GM19238 (cell line): ENCODE measurements around the gene COL1A1.

Source experiments
- DNase-seq: peaks from one replicate; pipeline ENCODE4 v3.0.0; 2011; ENCODE audit warnings: low spot score; ENCODE audit not compliant: insufficient read length

COL1A1 gene

DNA sequence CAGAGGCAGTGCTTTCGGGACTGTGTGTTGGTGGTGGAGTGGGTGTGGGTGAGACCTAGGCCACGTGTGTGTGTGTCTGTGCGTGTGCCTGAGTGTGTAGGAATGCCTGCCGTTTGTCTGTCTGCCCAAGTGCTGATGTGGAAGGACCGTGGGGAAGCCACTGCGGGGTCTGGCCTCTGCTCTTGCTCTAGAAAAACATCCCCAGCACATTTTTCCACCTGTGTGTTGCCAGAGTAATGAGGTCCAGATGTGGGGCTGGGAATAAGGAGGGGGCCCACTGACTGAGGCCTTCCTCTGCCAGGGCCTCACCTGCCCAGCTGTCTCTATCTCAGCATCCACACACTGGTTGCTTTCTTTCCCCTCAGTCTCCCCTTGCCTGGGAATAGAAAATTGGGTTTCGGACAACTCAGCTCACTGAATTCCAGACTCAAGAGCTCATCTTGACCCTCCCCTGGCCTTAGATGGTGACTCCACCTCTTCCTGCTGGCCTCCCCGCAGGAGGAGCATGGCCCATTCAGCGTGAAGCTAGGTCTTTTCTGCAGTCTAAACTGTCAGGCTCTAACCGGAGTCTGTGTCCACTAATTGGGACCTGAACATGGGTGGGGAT is 28.0 kb downstream of the COL1A1 start:
- DNase-seq = no peak

DNA sequence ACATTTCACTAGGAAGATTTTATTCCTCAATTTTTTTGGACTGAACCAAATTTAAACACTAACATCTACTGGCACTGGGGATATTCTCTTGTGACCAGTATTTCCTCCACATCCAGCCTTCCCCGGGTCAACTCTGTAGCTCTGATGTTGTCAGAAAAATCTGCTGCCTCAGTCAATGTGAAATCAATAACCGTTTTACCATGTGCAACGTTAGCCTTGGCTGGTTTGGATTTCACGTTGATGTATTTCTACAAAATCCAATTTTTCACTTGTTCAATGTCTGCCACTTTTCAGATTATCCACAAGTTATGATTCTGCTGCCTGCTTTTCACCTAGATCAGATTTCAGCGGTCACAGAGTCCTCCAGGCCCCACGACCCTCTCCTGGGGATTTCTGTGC is 28.5 kb downstream of the COL1A1 start:
- no peak for DNase-seq

DNA sequence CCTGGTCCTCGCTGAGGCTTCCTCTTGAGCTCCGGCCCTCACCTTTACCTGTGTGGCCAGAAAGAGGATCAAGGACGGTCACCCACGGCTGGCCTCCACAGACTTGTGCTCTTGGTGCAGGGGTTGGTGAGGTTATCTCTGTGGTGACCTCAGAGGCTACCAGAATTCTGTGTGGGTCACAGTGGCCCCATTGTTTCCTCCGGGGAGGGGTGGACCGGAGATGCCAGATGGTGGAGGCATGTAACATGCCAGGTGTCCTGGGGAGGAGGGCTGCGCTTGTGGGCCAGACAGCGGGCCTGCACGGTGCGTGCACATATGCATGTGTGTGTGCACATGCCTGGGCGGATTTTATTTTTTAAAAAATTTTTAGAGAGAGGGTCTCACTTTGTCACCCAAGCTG is 29.3 kb downstream of the COL1A1 start:
- no peak for DNase-seq

DNA sequence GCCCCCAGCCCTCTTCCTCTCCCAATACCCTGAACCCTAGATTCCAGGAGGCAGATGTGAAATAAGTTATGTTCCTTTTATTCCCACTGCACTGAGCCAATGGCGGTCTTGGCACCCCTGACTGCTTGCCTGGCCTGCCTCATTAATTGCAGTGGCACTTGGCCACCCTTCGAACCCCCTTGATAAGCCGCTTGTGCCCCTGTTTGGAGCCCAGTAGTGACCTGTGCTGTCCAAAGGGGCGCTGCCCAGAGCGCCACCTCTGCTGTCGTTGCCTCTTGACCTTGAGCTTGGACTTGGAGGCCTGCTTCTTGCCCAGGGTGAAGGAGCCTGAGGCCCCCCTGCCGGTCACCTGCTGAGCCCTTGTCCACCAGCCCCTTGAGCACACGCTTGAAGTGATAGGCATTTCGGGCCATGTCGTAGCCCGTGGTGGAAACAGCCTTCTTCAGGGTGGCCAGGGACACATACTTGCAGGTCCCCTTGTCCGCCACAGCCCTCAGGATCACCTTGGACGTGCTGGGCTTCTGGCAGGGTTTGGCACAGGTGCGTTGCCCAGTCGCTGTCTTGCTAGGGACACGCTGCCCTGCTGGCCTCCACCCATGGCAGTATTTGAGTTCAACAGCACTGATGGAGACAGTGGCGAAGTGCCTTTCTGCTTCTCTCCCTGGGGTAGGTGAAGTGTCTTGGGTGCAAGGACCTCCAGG is 29.9 kb downstream of the COL1A1 start:
- DNase-seq = no peak

DNA sequence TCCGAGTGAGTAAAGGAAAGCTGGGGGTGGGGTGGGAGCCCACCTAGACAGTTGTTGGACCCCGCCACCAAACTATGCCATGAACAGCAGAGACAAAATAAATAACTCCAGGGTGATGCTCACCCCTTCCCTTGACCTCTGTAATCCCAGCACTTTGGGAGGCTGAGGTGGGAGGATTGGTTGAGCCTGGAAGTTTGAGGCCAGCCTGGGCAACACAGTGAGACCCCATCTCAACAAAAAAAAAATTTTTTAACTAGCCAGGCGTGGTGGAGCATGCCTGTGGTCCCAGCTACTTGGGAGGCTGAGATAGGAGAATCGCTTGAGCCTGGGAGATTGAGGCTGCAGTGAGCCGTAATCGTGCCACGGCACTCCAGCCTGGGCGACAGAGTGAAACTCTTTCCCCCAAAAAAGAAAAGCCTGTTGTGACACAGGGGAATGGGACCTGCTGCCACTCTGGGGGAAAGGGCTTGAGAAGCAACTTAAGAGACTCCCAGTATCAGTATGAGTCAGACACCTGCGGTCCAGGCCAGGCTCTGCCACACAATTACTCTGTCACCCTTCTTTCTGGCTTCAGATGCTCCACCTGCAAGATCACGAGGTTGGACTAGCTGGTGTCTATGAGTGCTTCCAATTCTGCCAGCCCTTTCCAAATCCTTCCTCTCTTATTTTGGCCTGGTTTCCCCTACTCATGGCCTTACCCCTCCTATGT is 30.6 kb downstream of the COL1A1 start:
- peak; percentile 79 for DNase-seq

DNA sequence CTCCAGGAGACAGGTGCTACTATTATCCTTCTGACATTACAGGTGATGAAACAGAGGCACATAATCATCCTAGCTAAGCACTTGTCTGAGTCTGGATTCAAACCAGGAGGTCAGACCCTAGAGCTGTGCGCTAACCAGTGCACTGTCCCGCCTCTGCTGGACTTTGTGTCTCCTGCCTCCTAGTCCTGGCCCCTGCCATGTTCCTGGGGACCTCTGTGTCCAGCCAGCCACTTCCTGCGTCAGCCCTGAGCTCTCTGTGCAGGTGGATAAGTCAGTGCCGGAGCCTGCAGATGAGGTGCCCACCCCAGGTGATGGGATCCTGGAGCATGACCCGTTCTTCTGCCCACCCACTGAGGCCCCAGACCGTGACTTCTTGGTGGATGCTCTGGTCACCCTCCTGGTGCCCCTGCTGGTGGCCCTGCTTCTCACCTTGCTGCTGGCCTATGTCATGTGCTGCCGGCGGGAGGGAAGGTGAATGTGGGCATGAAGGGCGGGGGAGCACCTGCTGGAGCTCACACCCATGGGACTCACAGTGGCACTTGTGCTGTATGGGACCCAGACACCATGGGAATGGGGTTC is 31.5 kb downstream of the COL1A1 start:
- no peak for DNase-seq

DNA sequence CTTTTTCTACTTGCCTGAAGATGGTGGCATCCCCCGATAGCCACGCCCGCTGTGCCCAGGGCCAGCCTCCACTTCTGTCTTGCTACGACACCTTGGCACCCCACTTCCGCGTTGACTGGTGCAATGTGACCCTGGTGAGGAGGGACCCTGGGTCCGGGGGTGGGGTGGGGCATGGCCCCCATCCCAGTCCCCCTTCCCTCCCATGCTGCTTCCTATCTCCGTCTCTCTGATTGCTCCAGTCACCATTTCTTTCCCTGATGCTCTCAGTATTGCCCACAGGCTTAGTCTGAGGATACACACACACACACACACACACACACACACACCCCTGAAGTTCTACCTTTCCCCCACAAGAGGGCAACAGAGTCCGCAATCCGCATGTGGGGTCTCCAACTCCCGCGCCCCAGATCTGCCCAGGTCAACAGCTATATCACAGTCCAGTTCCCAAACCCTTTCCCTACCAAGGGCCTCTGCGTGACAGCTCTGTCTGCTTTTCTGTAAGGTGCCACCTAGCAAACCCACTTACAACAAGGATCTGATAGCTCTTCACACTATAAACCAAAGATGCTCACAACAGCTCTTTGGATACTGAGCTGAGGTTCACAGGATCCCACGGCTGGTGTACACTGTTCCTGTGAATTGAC is 32.2 kb downstream of the COL1A1 start:
- no peak for DNase-seq

DNA sequence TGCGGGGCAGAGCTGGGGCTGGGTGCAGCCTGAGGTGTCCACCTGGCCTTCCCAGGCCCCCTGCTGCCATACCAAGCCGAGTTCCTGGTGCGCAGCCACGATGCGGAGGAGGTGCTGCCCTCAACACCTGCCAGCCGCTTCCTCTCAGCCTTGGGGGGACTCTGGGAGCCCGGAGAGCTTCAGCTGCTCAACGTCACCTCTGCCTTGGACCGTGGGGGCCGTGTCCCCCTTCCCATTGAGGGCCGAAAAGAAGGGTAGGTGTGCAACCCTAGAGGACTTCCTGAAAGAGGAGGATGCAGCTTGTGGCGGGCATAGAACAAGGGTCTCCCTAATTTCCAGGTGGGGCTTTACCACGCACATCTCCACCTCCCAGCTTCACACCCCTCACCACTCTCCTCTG is 33.1 kb downstream of the COL1A1 start:
- no peak for DNase-seq

DNA sequence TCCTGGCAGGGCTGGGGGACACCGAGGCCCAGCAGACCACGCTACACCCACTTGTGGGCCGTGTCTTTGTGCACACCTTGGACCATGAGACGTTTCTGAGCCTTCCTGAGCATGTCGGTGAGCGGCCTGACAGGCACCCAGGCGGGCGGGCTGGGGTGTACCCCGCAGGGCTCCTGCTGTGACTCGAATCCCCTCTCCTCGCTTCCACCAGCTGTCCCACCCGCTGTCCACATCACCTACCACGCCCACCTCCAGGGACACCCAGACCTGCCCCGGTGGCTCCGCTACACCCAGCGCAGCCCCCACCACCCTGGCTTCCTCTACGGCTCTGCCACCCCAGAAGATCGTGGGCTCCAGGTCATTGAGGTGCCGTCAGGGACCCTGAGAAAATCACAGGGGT is 34.1 kb downstream of the COL1A1 start:
- no peak for DNase-seq

DNA sequence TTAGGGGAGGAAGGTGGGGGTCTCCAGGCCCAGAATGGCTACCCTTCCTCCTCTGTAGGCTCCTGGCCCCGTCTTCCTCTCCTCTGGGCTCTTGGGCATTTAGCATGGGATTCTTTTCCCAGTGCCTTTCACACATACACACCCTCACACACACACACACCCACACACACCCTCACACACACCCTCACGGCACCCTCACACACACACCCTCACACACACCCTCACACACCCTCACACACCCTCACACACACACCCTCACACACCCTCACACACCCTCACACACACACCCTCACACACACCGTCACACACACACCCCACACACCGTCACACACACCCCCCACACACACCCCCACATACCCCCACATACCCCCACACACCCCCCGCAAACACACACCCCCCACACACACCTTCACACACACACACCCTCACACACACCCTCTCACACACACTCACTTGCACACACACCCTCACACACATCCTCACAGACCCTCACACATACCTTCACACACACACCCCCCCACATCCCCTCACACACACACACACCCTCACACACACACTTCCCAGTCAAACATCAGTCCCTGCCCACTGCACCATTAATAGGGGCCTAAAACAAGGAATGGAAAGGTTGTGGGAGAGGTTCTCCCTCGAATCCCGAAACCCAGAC is 34.8 kb downstream of the COL1A1 start:
- no peak for DNase-seq

DNA sequence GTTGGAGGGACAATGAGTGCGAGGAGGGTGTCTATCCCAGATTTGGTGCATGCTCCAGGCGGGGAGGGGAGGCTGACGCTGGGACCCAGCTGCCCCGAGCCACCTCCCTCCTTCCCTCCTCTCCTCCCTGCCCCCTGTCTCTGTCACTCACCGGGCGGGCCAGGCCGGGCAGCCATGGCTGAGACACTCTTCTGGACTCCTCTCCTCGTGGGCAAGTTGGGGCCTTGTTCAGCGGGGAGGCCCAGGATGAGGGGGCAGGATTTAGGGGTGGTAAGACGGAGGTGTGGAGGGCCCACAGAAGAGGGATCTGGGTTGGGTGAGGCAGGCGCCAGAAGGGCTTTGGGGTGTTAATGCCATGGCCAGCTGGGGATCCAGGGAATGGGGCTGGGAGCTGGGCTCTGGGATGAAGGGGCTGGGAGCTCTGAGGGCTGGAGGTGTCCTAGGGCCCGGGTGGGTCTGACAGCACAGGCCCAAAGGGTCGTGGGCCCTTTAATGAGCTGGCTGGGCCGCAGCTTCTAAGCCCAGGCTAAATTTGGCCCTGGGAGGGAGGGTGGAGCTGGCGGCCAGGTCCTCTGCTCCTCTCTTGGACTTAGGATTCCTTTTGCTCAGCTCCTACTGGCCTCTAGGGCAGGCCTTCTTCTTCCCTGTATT is 35.4 kb downstream of the COL1A1 start, which contains the start of gene SGCA:
TSS of gene SGCA (plus strand) at position 139 of the 651 bp plus-strand sequence. CDS start at position 175, 36 bp downstream.
- DNase-seq = no peak

DNA sequence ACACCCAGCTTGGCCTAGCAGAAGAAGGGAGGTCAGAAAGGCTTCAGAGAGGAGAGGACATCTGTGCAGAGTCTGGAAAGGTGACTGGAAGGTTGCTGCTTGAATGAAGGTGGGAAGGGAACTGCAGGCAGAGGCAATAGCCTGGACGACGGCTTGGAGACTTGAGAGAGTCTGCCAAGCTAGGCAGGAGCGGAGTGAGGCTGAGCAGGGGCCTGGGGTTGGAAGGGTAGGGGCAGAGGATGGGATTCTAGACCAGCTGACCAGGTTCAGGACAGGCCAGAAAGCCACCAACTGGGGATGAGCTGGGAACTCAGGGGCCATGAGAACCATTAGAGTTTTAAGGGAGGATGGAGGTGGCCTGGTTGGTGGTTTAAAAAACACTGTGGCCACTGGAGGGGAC is 36.0 kb downstream of the COL1A1 start:
- no peak for DNase-seq

DNA sequence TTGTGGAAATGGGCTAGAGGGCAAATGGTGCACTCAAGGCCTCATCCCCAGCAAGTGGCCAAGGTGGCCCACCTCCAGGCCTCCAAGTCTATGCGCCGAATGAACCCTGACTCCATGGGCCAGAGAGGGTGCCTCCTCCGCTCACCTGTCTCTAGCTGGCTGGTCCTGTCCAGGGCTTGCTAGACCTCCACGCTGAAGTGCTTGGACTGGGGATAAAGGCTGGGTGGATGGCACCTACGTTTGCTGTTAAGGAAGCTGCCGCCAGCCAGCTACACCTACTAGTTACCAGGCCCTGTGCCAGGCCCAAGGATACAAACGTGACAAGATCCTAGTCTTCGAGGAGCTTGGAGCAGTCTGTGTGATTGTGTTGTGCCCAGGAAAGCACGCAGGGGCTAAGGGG is 36.4 kb downstream of the COL1A1 start:
- DNase-seq = no peak

DNA sequence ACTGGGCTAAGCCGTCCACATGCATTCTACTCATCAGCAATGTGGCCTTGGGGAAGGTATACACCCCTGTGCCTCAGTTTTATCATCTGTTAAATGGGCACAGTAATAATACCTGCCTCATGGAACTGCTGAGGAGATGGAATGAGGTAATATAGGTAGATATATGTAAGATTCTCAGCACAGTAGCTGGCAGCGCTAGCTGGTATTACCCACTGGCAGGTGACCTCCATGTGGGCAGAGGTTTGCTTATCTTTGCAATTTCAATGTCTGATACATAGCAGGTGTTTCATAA is 36.8 kb downstream of the COL1A1 start:
- DNase-seq = no peak

DNA sequence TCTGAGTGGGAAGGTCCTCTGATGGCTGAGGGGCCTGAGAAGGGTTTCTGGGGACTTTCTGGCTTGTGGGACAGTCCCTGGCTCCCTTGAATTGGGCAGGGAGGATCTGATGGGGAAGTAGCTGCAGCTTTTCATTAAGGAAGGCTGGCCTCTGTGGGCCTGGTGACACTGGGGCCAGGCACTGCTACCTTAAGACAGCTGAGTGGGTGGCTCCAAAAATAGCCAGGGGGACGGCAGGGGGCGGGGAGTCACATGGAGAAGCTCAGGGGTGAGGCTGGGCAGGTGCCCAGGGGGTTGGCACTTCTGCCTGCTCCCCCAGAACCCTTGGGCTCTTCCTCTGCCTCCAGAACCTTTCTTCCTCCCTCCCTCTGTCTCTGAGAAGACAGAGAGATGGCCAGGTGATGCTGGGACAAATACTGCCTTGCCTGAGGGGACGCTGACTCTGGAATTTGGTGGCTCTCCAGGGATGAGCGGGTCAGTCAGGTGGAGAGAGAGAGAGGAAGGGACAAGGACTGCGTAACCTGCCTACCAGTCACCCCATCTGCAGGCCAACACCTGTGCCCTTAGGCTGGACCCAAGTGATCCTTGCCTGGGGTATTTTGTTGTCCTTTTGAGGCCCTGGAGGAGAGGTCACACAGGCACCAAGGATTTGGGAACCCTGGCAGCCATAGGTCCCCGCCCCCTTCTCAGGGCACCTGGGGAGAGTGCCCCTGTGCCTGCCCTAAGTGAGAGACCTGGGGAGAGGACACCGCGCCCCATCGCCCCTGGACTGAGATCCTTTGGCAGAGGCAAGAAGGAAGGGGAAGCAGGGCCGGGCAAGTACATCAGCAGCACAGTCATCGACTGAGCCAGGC is 37.4 kb downstream of the COL1A1 start:
- DNase-seq = no peak

DNA sequence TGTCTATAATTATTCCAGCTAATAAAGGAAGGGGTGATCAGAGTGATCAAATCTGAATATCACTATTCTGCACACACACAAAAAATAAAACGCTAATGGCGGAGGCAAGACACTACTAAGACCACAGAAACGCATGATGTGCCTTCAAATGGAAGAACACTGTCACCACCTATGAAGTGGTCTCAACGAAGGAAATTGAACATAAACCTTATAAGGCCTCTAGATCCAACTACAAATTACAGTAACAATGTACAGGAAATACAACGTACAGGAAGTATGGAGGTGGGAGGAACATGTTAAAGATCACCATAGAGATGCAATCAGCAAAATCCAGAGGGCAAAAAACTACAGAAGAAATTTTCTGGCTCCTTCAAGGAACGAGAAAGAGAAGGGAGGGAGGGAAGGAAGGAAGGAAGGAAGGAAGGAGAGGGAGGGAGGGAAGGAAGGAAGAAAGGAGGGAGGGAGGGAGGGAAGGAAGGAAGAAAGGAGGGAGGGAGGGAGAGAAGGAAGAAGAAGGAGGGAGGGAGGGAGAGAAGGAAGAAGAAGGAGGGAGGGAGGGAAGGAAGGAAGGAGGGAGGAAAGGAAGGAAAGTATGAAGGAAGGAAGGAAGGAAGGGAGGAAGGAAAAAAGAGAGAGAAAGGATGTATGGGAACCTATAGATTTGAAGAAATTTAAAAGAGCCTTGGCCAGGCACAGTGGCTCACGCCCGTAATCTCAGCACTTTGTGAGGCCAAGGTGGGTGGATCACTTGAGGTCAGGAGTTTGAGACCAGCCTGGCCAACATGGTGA is 38.8 kb downstream of the COL1A1 start:
- no peak for DNase-seq

DNA sequence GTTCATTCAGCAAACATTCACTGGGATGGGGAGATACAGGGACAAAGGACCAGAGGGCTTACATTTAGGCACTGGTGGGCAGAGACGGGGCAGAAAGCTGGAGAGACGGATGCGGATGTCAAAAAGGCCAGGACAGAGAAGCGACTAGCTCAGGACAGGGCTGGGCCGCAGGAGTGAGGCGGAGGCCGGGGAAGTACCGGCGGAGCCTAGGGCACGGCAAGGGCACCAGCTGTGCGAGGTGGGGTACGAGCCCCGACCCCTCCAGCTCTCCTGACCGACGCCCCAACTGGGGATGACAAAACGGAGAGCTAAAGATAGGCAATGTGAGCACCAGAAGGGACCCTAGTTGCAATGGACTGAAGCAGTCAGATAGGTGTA is 39.5 kb downstream of the COL1A1 start:
- no peak for DNase-seq

DNA sequence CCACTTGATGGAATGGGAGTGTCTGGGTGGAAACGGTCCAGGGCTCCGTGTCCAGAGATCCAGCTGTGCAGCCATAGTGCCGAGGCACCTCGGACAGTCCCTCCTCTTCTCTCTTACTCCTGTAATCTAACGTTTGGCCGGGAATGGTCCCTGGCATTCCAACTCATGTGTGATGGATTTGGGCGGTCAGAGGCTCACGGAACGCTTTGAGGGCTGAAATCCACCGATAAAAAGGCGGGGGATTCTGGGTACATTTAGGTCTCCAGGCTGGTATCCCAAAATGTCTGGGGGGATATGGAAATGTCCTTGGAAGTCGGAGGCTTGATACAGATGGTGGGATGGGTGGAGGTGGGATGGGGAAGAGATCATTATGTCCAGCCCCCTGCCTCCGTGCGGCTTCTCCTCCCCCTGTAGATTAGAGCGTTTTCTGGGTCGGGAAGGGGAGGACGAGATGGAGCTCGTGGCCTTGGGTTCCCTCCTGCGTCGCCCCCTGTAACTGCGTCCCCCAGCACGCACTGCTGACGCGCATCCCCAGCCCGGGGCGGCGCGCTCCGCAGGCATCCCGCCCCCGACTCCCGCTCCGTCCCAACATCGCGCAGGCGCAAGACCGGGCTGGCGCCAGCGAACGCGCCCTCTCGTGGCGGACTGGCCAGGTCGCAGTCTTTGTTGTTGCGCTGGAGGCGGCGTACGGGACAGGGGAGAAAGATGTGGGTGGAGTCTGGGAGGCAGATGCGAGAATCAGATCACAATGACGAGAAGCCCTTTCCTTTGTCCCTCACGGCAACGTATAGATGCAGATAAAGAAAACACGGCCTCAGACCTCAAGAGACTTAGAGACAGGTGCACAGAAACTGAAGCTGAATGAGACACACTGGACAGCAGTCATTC is 40.2 kb downstream of the COL1A1 start:
- peak; percentile 99 for DNase-seq
